Measurements from ENCODE around the gene ZMYM1.

- TF ChIP-seq EP300 (IDR thresholded peaks at IDR 0.05) (no peak), POLR2AphosphoS5 (IDR thresholded peaks at IDR 0.05) (no peak)
These were observed 48.3 kb upstream of the ZMYM1 start for GRCh38 chr1:35030756-35031446.

Measured in gastroesophageal sphincter (tissue), 2 donors.